ENCODE measurements around the gene DEPP1.

GRCh38 chr10:44990302-44990655 lies 11.7 kb upstream of the DEPP1 start:
- TF ChIP-seq POLR2A (IDR thresholded peaks at IDR 0.05) = no peak
- peak in 3 of 4 donors; percentile 22 to 35 (median 30) for TF ChIP-seq CTCF (IDR thresholded peaks at IDR 0.05)
